GM18505 (cell line): Measurements from ENCODE around the gene GALNT13.
A peak's percentile ranks its signal among the peaks of the same experiment; 100 is the strongest.

ENCODE experiments used
- ATAC-seq: cut with Tn5 transposase; IDR thresholded peaks from one replicate; pipeline ENCODE4 v1.9.1; 2021; ENCODE audit not compliant: unreplicated experiment
- POLR2A ChIP-seq: IDR thresholded peaks from 4 replicates; pipeline ENCODE4 v1.6.1; 2011; ENCODE audit warnings: borderline replicate concordance; ENCODE audit not compliant: insufficient read depth, insufficient read length; ENCODE audit errors: extremely low read depth

The GALNT13 gene

GRCh38 chr2:153971855-153972254 lies 100.1 kb downstream of the GALNT13 start:
- no peak for ATAC-seq
- TF ChIP-seq POLR2A, result no peak

GRCh38 chr2:153972412-153972811 lies 100.7 kb downstream of the GALNT13 start:
- TF ChIP-seq POLR2A, result no peak
- ATAC-seq, result no peak

- TF ChIP-seq POLR2A, result no peak
- ATAC-seq, result no peak
Measured at GRCh38 chr2:153986488-153987229, 114.9 kb downstream of the GALNT13 start.

GRCh38 chr2:153990771-153991170 lies 119.0 kb downstream of the GALNT13 start:
- TF ChIP-seq POLR2A, result no peak
- ATAC-seq, result no peak

GRCh38 chr2:154013514-154013913 lies 141.8 kb downstream of the GALNT13 start:
- no peak for TF ChIP-seq POLR2A
- ATAC-seq, result no peak

- ATAC-seq, result no peak
- TF ChIP-seq POLR2A, result no peak
Measured at GRCh38 chr2:154015233-154015632, 143.5 kb downstream of the GALNT13 start.

GRCh38 chr2:154029504-154029903 lies 157.8 kb downstream of the GALNT13 start:
- no peak for ATAC-seq
- TF ChIP-seq POLR2A, result no peak

GRCh38 chr2:154032220-154032619 lies 160.5 kb downstream of the GALNT13 start:
- no peak for TF ChIP-seq POLR2A
- ATAC-seq, result peak; percentile 80

- ATAC-seq, result no peak
- TF ChIP-seq POLR2A, result no peak
Measured at GRCh38 chr2:154046493-154046892, 174.8 kb downstream of the GALNT13 start.

- no peak for ATAC-seq
Measured at GRCh38 chr2:154048905-154049304, 177.2 kb downstream of the GALNT13 start.

GRCh38 chr2:154049561-154049960 lies 177.8 kb downstream of the GALNT13 start:
- no peak for ATAC-seq
- no peak for TF ChIP-seq POLR2A

More at GRCh38 chr2:154048905-154049304, 177.2 kb downstream of the GALNT13 start:
- no peak for TF ChIP-seq POLR2A

GRCh38 chr2:154067124-154067523 lies 195.4 kb downstream of the GALNT13 start:
- ATAC-seq, result no peak
- no peak for TF ChIP-seq POLR2A

- TF ChIP-seq POLR2A, result no peak
- no peak for ATAC-seq
Measured at GRCh38 chr2:154078926-154079325, 207.2 kb downstream of the GALNT13 start.

GRCh38 chr2:154092571-154092970 lies 220.8 kb downstream of the GALNT13 start:
- ATAC-seq, result no peak
- no peak for TF ChIP-seq POLR2A
